Right lobe of liver (tissue), 6 donors: ENCODE measurements around the gene KAZN. TPM values are rescaled to one million over a fixed set of nuclear protein-coding genes. Genes with fewer than 3 reads are reported as not detected.

ENCODE experiments used
- ATAC-seq, 4 donors: fragments of 200-7000 bp; cut with Tn5 transposase; one replicate each; pipeline ENCODE4 v1.9.1; 2020; ENCODE audit warnings: mild to moderate bottlenecking in 4 of 4, moderate library complexity in 4 of 4
- DNase-seq, 3 donors: peaks; one replicate each; pipeline ENCODE4 v3.0.0-alpha.2; 2020
- H3K27ac ChIP-seq, 3 donors: fragments of 200-600 bp; one replicate each; pipeline ENCODE4 v1.8.0; 2022
- H3K27me3 ChIP-seq, 2 donors: fragments of 200-600 bp; one replicate each; pipeline ENCODE4 v1.8.0; 2022
- H3K36me3 ChIP-seq, 4 donors: fragments of 200-600 bp; sonication (generic) in 1 of 4; one replicate each; pipeline versions ENCODE4 v1.5.1 to v1.8.0; 2017 to 2022; ENCODE audit warnings: control low read depth in 1 of 4
- H3K4me1 ChIP-seq, 4 donors: fragments of 200-600 bp; sonication (generic) in 1 of 4; one replicate each; pipeline versions ENCODE4 v1.5.1 to v1.8.0; 2017 to 2022; ENCODE audit warnings: control low read depth in 1 of 4
- H3K4me3 ChIP-seq, 3 donors: fragments of 200-600 bp; one replicate each; pipeline ENCODE4 v1.8.0; 2022
- H3K9me3 ChIP-seq, 4 donors: fragments of 200-600 bp; sonication (generic) in 1 of 4; one replicate each; pipeline versions ENCODE4 v1.5.1 to v1.8.0; 2017 to 2022; ENCODE audit warnings: control low read depth in 1 of 4
- CTCF ChIP-seq, 4 donors: fragments of 200-600 bp in 3 of 4; fragments of 450-650 bp in 1 of 4; IDR thresholded peaks; one replicate each; pipeline versions ENCODE4 v1.5.1 to v1.8.0; 2016 to 2022; ENCODE audit warnings: antibody characterized with exemption in 4 of 4, mild to moderate bottlenecking in 2 of 4
- POLR2A ChIP-seq: fragments of 450-650 bp; IDR thresholded peaks from one replicate; pipeline ENCODE4 v1.6.1; 2017; ENCODE audit warnings: antibody characterized with exemption, mild to moderate bottlenecking
- WGBS: methylation state at CpG from one replicate; pipeline ENCODE4 v1.1.6; 2018; ENCODE audit warnings: low coverage, low lambda C conversion rate; ENCODE audit not compliant: insufficient coverage; ENCODE audit errors: missing lambda C conversion rate; 5-methylcytosine and 5-hydroxymethylcytosine counted together
- intact Hi-C, 2 donors: fragments of 100-400 bp; cut with DNase I; formaldehyde crosslinking; loops; one replicate each; pipeline versions ENCODE4 v1.11.2 to v1.14.1; 2022
- total RNA-seq, 6 experiments: library from RNA; depleted of rRNA in 2 of 6; stranded (reverse); fragments of >200 nt in 2 of 6; fragmentation: NEBNext Ultra II Directional in 3 of 6; extraction: Animal tissue kit (Norgen Biotek cat#: 25700) in 3 of 6; gene quantifications; one replicate each; pipeline versions ENCODE4 v1.1.0 to v1.2.4, GENCODE V29; 2016 to 2023
- donor health status: DM: no; HTN: yes; CAD: no.
- donor health status: DM: no; HTN: no; CAD: no.
- donor health status: DM: no; HTN: no; CAD: no.
- donor health status: DM: no; HTN: yes; CAD: no.
- donor health status: DM: no; HTN: yes; CAD: no.

Gene KAZN
- total RNA-seq, 6 experiments from 2014 or later: 1.5 to 7.2 (median 2.7) TPM

DNA sequence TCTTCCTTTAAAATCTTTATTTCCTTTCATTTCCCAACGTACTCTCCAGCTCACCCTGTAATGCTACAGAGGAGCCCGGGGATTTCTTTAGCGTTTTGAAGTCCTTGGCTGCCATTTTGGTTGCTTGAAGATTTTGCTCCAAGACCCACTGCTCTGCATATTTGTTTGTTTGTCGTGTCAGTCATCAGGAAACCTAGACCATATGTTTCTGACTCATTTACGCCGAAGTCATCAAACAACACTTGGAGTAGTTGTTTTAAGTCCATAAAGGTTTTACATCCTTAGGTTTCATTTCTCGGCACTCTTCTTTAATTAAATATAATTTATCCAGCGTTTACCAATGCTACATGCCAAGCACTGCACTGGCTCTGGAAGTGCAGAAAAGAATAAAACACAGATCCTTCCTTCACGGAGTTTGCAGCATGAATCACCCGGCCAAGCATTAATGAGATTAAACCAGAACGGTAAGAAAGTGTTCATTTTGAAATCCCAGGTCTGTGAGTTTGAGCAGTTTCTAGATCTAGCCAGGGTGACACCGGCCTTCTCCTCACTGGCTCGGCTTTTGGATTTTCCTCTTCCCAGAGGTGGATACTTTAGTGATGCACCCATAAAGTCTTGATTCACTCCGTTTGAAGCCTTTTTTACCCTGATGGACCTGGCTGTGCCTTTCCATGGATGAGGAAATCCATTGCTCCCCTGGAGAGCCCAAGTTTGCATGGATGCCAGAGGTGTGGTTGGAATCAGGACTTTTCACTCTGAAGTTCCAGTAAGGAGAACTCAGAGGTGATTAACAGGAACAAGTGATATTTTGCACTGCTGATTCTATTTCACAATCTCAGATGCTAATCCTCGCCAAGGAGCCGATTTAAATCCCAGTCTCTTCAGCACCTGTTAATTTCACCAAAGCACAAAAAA lies 109.3 kb downstream of the KAZN start:
- DNase-seq: no peak
- intact Hi-C loops: no loop called here
- no peaks in the 10 kb centered on the region for H3K27me3 ChIP-seq
- no peaks in the 10 kb centered on the region for H3K4me1 ChIP-seq
- 65% methylated on average over 15 of the region's 16 CpGs for WGBS
- H3K4me3 ChIP-seq: no peak overlapping the region
- no peaks in the 10 kb centered on the region for H3K9me3 ChIP-seq
- TF ChIP-seq CTCF (IDR thresholded peaks at IDR 0.05) (no peak), POLR2A (no peak)
- no peaks in the 10 kb centered on the region for H3K36me3 ChIP-seq
- ATAC-seq: no peak
- H3K27ac ChIP-seq: no peak overlapping the region

GRCh38 chr1:14710331-14710730 lies 111.8 kb downstream of the KAZN start:
- no peaks in the 10 kb centered on the region for H3K27me3 ChIP-seq
- ATAC-seq: no peak
- WGBS: 68% methylated on average over 6 of the region's 6 CpGs
- TF ChIP-seq CTCF (IDR thresholded peaks at IDR 0.05): no peak
- TF ChIP-seq POLR2A: no peak
- no peaks in the 10 kb centered on the region for H3K36me3 ChIP-seq
- no peak overlapping the region for H3K4me3 ChIP-seq
- DNase-seq: no peak
- H3K4me1 ChIP-seq: no peaks in the 10 kb centered on the region
- no peak overlapping the region for H3K27ac ChIP-seq
- intact Hi-C loops: no loop called here
- H3K9me3 ChIP-seq: no peaks in the 10 kb centered on the region

- Histone ChIP-seq H3K27me3 (no peaks in the 10 kb centered on the region), H3K27ac (no peak overlapping the region), H3K9me3 (no peaks in the 10 kb centered on the region), H3K4me3 (no peak overlapping the region), H3K4me1 (no peaks in the 10 kb centered on the region), H3K36me3 (no peaks in the 10 kb centered on the region)
- intact Hi-C loops: no loop called here
- DNase-seq (no peak), ATAC-seq (no peak)
- 58% methylated on average over 2 of the region's 2 CpGs for WGBS
- TF ChIP-seq POLR2A: no peak
- no peak for TF ChIP-seq CTCF (IDR thresholded peaks at IDR 0.05)
These were observed 113.7 kb downstream of the KAZN start for GRCh38 chr1:14712136-14712535.

DNA sequence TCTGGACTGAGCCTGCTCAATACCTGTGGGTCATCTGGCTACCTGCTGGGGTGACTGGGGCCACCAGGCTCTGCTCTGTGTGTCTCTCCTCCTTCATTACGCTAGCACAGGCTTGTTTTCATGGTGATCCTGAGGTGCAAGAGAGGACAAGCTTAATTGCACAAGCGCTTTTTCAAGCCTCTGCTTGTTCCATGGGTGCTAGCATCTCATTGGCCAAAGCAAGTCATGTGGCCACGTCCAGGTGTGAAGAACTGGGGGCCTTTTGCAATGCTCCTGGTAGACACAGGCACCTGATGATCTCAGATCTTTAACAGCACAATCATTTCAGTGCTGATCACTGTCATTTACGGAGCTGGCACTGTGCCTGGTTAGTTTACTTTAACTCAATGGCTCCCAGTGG lies 114.6 kb downstream of the KAZN start:
- Histone ChIP-seq H3K4me3 (no peak overlapping the region), H3K27me3 (no peaks in the 10 kb centered on the region), H3K4me1 (no peaks in the 10 kb centered on the region), H3K36me3 (no peaks in the 10 kb centered on the region), H3K9me3 (no peaks in the 10 kb centered on the region), H3K27ac (no peak overlapping the region)
- TF ChIP-seq POLR2A: no peak
- TF ChIP-seq CTCF (IDR thresholded peaks at IDR 0.05): no peak
- ATAC-seq: no peak
- DNase-seq: no peak
- intact Hi-C loops: no loop called here
- 36% methylated on average over 4 of the region's 4 CpGs for WGBS
